ENCODE data around the gene OGFR. TPM values are rescaled to one million over a fixed set of nuclear protein-coding genes. Genes with fewer than 3 reads are reported as not detected.

Gene OGFR
- total and polyA plus RNA-seq, 2 donors (not counting 3 experiments of a cell fraction or from before 2014, with no cell fraction given): 30.8 to 44.0 TPM

DNA sequence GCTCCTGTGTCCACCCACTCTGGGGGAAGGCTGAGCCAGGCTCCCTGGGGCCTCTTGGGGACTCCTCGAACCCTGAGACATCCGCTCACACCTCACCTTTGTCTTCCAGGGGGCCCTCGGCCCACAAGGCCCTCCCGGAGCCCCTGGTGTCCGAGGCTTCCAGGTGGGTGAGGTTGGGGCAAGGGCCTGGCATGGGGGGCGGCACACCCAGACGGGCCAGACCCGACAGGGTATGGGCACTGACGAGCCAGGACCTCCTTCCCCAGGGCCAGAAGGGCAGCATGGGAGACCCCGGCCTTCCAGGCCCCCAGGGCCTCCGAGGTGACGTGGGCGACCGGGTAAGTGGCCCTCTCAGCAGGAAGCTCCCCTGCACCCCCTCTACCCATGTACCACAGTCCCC, 25.6 kb downstream of the OGFR start:
- H3K9me1 ChIP-seq (replicated peaks; ENCODE audit: control insufficient read depth, extremely low read depth, insufficient read depth, low read length): no peaks in the 10 kb centered on the region
- no peaks in the 10 kb centered on the region for H3K4me1 ChIP-seq (ENCODE audit: control insufficient read depth, extremely low read depth, insufficient read depth, low read length)
- intact Hi-C loops (cut with micrococcal nuclease) (no loop called here), dilution Hi-C loops (cut with MboI; ENCODE audit: extremely low pct_ligation_motif_present, low sequenced_read_pairs) (no loop called here)
- FAIRE-seq: no peak
- TF ChIP-seq MYC (IDR thresholded peaks at IDR 0.05; ENCODE audit: low read depth, low read length) (no peak), GATA2 (IDR thresholded peaks at IDR 0.05; ENCODE audit: insufficient read depth, insufficient read length, low read depth, low read length) (no peak), POLR2A (IDR thresholded peaks at IDR 0.05; ENCODE audit: low read depth, low read length) (no peak), POLR2AphosphoS5 (IDR thresholded peaks at IDR 0.05; ENCODE audit: insufficient read depth, low read depth, low read length) (no peak), EZH2 (IDR thresholded peaks at IDR 0.05; ENCODE audit: borderline replicate concordance, low read depth, low read length, severe bottlenecking) (no peak), JUN (IDR thresholded peaks at IDR 0.05; ENCODE audit: borderline replicate concordance, insufficient read depth, insufficient read length, low read depth) (no peak), FOS (IDR thresholded peaks at IDR 0.05; ENCODE audit: borderline replicate concordance, insufficient read depth, low read length) (no peak)
- TF ChIP-seq, protein P1, sequence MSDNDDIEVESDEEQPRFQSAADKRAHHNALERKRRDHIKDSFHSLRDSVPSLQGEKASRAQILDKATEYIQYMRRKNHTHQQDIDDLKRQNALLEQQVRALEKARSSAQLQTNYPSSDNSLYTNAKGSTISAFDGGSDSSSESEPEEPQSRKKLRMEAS (IDR thresholded peaks at IDR 0.05; ENCODE audit: insufficient read depth, insufficient read length): no peak
- TF ChIP-seq, protein P2, sequence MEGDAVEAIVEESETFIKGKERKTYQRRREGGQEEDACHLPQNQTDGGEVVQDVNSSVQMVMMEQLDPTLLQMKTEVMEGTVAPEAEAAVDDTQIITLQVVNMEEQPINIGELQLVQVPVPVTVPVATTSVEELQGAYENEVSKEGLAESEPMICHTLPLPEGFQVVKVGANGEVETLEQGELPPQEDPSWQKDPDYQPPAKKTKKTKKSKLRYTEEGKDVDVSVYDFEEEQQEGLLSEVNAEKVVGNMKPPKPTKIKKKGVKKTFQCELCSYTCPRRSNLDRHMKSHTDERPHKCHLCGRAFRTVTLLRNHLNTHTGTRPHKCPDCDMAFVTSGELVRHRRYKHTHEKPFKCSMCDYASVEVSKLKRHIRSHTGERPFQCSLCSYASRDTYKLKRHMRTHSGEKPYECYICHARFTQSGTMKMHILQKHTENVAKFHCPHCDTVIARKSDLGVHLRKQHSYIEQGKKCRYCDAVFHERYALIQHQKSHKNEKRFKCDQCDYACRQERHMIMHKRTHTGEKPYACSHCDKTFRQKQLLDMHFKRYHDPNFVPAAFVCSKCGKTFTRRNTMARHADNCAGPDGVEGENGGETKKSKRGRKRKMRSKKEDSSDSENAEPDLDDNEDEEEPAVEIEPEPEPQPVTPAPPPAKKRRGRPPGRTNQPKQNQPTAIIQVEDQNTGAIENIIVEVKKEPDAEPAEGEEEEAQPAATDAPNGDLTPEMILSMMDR (IDR thresholded peaks at IDR 0.05; ENCODE audit: extremely low read depth in 1 of 2, insufficient read depth in 1 of 2, low read depth in 1 of 2, low read length in 2 of 2): no peak
- H3K9ac ChIP-seq (replicated peaks; ENCODE audit: extremely low read depth, insufficient read depth, low read length): no peak overlapping the region
- H4K20me1 ChIP-seq (replicated peaks; ENCODE audit: control insufficient read depth, extremely low read depth, insufficient read depth, low read length): no peaks in the 10 kb centered on the region
- no peak overlapping the region for H3K27ac ChIP-seq (ENCODE audit: insufficient read depth, low read depth, low read length)
- CTCF ChIA-PET: no interaction called here
- no TSS peak for BruUV-seq (replicated peaks)
- no peaks in the 10 kb centered on the region for H3K9me3 ChIP-seq (replicated peaks; ENCODE audit: control insufficient read depth, insufficient read depth, low read length)
- no peaks in the 10 kb centered on the region for H3K36me3 ChIP-seq (ENCODE audit: control insufficient read depth in 2 of 2, extremely low read depth in 1 of 2, insufficient read depth in 2 of 2, low read length in 2 of 2)
- H3K79me2 ChIP-seq (ENCODE audit: control insufficient read depth, insufficient read depth, low read length): no peaks in the 10 kb centered on the region
- no peak overlapping the region for H3K4me3 ChIP-seq (replicated peaks in 1 of 3; ENCODE audit: insufficient read depth in 1 of 3, low read depth in 1 of 3, low read length in 3 of 3)
- no peak overlapping the region for H2AFZ ChIP-seq (ENCODE audit: low read depth, low read length)
- H3K27me3 ChIP-seq (ENCODE audit: control insufficient read depth in 2 of 2, insufficient read depth in 2 of 2, low read length in 2 of 2): no peaks in the 10 kb centered on the region
- POLR2A ChIA-PET: no interaction called here
- no peak for DNase-seq (ENCODE audit: low read depth, low spot score)
- H3K4me2 ChIP-seq (ENCODE audit: insufficient read depth, low read length): no peak overlapping the region
